MM.1S (cell line): Measurements from ENCODE around the gene CDC23.

ENCODE experiments used
- EZH2 ChIP-seq: fragments of 300-600 bp; sonication (generic); optimal IDR thresholded peaks from 2 replicates; pipeline ENCODE3; 2017; ENCODE audit warnings: low read depth, mild to moderate bottlenecking, antibody characterized with exemption, low read length, mixed read lengths
- EZH2phosphoT487 ChIP-seq: fragments of 300-600 bp; sonication (generic); IDR thresholded peaks from 2 replicates; pipeline ENCODE4 v1.6.1; 2018; ENCODE audit warnings: antibody characterized with exemption, low read length
- TF ChIP-seq, protein P1 (sequence below): fragments of 300-600 bp; sonication (generic); IDR thresholded peaks from 2 replicates; pipeline ENCODE4 v1.5.1; 2016; ENCODE audit warnings: antibody characterized with exemption, low read length, mixed read lengths

DNA sequence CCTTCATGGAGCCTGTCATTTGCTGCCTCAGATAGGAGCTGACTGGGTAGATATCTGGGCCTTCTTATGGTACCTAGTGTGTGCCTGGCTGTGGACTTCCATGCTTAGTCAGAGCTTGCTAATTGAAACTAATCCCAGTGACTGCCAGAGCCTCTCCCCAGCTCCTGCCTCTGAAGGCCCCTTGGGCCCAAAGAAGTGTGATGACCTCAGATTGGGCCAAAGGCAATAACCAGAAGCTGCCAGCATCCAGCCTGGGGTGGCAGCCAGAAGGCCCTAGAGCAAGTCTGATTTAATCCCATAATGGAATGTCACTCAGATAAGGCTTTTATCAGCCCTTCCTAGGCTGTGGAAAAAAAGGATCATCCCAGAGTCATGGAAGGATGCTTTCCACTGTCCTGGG is 17.1 kb upstream of the CDC23 start:
- TF ChIP-seq, protein P1, sequence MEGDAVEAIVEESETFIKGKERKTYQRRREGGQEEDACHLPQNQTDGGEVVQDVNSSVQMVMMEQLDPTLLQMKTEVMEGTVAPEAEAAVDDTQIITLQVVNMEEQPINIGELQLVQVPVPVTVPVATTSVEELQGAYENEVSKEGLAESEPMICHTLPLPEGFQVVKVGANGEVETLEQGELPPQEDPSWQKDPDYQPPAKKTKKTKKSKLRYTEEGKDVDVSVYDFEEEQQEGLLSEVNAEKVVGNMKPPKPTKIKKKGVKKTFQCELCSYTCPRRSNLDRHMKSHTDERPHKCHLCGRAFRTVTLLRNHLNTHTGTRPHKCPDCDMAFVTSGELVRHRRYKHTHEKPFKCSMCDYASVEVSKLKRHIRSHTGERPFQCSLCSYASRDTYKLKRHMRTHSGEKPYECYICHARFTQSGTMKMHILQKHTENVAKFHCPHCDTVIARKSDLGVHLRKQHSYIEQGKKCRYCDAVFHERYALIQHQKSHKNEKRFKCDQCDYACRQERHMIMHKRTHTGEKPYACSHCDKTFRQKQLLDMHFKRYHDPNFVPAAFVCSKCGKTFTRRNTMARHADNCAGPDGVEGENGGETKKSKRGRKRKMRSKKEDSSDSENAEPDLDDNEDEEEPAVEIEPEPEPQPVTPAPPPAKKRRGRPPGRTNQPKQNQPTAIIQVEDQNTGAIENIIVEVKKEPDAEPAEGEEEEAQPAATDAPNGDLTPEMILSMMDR = no peak
- TF ChIP-seq EZH2phosphoT487 (no peak), EZH2 (no peak)
